Measurements from ENCODE around the gene ZMIZ2.
"Not testable (repeated sequence)": the region's sequence is repeated elsewhere in the genome, so short reads cannot be mapped to it uniquely, and the experiment has no call there.

The ZMIZ2 gene

DNA sequence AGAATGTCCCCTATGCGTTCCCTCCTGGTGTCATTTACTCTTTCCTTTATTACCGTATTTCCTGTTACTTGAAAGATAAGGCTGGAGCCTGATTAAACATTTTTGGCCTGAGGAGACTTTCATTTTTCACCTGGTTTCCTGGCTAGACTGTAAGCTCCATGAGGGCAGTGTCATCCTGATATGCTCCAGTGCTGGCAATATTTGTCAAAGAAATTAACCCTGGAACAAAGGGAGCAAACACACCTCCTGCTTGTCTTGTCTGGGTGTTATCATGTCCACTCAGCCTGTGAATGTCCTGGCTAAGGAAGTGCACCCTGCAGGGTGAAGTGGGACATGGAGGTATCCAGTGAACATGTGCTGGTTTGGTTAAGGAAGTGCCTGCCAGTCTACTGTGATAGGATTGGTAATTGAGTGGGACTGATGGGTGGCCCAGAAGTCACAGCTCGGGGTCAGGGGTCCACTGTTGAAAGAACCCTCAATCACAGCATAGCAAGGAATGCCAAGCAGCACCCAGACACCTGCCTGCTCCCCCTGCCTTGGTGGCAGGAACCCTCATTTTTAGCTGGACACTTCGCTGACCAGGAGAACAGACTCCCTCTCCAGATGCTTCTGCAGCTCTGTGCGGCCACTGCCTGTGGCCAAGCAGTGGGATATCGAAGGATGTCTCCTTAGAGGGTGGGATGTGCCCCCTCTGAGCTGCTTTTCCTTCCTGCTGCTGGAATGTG is 26.9 kb downstream of the ZMIZ2 start:
- DNase-seq = no peak

DNA sequence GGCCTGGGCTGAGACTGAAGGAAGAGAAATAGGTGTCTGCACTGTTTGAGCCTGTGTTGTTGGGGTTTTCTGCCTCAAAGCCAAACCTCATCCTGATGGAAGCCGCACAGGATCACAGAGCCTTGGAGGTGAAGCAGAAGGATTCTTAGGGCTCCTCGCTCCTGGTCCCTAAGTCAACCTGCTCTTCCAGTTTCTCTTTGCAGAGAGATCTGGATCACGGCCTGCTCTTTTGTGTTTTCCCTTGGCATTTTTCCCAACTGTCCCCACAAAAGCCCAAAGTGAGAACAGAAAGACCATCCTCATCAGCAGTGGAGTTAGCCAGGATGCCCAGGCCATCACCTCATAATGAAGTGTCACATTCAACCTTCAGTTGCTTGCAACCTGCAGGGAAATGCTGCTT is 27.6 kb downstream of the ZMIZ2 start:
- no peak for DNase-seq

DNA sequence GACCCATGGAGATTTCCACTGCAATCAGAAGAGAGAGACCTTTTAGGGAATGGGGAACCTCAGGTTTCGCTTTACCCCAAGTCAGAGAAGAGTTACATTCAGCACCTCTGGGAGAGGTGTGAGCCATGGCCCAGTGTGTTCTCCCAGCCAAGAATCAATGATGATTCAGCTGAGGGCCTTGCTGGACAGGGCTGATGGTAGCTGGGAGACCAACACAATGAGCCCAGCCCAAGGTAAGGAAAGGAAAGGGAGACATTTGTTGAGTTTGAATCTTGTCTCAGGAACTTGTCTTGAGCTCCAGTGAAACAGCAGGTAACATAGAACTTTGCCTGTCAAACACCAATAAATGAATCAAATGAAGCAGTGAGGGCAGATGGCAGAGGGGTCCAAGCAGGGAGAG is 33.8 kb downstream of the ZMIZ2 start:
- DNase-seq = no peak

DNA sequence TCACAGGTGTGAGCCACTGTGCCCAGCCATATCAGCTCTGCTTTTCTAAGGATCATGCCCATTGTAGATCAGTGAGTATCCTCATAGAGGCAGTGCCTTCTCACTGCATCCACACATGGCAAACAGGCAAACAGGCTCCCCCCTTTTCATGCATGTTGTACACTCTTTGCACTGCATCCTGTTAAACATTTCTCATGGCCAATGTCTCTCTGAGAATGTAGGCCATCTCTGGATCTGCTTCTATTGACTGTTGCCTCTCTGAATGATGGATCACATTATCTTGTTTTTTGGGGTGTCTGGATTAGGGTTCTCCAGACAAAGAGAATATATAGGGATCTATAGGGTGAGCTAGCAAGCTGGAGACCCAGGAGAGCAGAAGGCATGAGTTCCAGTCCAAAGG is 34.8 kb downstream of the ZMIZ2 start:
- DNase-seq = no peak

DNA sequence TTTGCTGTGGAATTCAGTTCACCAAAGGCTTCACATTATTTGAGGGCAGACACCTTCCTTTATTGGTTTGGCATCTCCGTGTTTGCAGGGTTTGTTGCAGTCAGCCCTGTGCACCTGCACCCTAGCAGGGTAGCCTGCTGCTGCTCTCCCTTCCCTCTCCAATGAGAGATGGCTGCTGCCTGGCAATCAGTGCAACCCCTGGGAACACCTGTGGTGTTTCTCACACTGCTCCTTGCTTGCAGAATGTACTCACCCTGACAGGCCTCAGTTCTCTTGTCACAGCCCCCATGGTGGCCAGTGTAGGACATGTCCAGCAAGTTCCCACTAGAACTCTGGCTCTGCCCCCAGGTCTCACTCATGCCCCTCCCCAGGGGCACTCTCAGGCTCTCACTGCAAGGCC is 35.7 kb downstream of the ZMIZ2 start:
- DNase-seq = no peak

DNA sequence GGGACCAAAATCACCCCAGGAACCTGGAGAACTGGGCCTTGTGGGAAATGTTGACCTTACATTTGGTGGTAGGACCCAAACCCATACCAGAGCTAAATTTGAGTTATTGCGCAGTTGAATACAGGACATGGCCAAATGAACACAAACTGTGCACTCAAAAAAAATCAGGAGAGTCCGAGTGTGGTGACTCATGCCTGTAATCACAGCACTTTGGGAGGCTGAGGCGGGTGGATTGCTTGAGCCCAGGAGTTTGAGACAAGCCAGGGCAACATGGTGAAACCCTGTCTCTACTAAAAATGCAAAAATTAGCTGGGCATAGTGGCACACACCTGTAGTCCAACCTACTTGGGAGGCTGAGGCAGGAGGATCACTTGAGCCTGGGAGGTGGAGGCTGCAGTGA is 36.6 kb downstream of the ZMIZ2 start:
- not testable (repeated sequence) for DNase-seq

DNA sequence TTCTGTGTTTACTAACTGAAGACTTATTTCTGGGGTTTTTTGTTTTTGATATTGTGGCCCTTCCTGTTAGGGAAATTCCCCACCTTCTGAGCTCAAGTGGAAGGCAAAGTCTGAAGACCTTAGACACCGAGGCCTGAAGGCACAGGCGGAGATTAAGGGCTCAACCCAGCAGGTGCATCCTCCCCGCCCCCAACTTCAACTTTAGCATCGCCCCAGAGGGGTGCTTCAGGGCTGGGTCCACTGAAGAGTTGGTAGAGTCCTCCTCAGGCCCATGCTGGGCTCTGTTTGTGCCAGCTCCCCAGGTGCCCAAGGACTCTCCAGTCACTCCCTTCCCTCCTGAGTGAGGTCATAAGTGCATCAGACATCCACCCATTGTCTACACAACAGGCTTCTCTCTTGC is 38.4 kb downstream of the ZMIZ2 start:
- no peak for DNase-seq

DNA sequence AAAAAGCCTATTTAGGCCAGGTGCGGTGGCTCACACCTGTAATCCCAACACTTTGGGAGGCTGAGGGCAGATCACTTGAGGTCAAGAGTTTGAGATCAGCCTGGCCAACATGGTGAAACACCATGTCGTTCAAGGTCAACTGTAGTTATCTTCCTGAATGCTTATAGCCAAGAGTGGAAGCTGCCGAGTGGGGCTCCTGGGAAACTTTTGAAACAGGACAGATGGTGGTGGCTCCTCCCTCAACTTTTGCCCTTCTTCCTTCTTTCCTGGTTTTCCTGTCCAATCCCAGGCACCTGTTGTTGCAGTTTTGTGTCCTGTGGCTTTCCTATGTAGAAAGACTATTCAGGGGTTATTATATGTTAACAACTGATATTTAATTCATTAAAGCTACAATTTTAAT is 39.1 kb downstream of the ZMIZ2 start:
- DNase-seq = no peak

DNA sequence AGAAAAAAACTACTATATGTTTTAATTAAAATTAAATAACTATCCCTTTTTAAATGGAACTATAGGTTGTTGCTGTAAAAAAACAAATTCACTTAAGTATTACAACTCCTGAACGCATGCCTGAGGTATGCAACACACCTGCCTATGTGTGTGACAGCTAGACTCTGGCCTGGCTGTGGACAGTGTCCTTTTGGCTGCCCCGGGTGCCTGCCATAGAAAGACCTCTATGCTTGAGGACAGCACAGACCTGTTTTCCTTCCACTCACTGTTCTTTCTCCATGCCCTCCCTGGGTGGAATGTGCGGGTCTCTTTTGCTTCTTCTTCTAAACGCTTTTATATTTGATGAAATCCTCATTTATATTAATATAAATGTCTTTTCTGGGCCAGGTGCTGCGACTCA is 41.3 kb downstream of the ZMIZ2 start:
- no peak for DNase-seq

DNA sequence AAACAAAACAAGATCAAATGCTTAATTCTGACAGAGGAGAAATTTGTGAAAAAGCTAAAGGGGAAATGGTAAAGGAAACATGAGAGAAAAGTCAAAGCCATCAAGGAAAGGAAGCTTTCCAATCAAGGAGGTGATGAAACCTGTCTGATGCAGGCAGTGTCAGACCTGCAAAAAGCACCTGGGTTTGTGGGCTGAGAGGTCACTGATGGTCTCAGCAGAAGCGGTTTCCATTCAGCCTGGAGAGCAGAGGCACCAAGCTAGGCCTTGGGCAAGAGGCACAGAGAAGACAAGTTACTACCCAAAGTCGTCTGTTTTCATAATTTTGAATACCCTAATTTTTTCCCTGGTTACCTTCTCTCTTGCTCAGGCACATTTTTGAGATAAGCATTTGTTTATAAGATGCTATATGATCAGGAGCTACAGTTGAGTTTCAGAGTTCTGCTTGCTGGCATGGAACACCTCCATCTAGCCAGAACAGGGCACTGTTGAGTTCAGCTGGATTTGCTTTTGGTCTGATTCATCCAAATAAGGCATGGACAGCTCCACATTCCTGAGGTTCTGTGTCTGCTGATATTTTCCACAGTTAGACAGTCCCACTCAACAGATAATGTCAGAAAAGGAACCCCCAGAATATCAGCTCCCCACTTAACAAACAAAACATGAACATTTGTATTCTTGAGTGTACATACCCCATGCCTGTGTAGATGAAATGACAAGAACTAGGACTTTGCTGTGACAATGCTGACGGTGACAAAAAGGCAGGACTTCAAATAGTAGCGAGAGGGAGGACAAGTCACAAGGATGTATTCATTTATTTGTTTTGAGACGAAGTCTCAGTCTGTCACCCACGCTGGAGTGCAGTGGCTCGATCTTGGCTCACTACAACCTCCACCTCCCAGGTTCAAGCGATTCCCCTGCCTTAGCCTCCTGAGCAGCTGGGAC is 42.9 kb downstream of the ZMIZ2 start:
- no peak for DNase-seq

DNA sequence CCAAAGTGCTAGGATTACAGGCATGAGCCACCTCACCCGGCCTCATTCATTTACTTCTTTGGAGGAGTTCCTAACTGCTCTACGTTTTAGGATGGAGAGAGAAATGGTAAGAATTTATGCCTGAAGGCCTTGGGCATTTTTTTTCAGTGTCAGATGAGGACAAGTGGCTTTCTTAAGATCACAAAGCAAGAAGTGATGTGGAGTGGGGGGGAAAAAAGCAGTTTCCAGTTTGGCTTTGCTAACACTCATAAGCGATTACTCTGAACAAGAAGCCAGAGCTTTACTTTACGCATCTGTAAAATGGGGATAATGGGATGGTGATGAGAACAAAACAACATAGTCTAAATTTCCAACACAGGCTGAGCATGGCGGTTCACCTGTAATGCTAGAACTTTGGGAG is 45.3 kb downstream of the ZMIZ2 start:
- DNase-seq = no peak

DNA sequence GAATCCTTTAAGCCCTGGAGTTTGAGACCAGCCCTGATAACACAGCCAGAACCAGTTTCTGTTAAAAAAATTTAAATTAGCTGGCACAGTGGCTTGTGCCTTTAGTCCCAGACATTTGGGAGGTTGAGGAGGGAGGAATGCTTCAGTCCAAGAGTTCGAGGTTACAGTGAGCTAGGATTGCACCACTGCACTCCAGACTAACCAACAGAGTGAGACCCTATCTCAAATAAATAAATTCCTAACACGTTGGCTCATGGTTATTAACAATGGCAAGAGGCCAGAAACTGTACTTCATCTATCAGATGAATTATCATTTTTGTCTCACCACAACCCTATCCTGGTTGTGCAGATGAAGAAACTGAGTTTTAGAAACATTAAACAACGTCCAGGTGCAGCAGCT is 45.7 kb downstream of the ZMIZ2 start:
- no peak for DNase-seq

DNA sequence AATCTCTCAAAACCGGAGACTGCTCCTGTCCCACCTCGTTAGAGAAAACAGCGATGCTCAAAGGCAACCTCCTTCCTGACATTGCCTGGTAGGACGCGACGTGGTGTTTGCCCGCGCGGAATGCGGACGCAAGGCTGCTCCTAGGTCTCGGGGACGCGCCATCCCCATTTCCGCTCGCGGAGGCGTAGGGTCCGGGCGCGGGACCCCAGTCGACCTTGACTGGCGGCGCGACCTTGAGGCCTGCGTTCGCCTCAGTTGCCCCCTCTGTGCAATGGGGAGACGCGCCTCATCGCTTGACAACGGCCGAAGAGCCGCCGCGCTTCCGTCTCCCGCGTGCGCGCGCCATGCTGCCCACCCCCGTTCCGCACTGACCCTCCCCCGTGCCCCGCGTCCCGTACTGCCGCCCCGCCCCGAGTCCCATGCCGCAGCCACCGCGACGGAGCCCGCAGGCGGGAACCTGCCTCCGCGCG is 47.4 kb downstream of the ZMIZ2 start:
- DNase-seq = peak; percentile 70

DNA sequence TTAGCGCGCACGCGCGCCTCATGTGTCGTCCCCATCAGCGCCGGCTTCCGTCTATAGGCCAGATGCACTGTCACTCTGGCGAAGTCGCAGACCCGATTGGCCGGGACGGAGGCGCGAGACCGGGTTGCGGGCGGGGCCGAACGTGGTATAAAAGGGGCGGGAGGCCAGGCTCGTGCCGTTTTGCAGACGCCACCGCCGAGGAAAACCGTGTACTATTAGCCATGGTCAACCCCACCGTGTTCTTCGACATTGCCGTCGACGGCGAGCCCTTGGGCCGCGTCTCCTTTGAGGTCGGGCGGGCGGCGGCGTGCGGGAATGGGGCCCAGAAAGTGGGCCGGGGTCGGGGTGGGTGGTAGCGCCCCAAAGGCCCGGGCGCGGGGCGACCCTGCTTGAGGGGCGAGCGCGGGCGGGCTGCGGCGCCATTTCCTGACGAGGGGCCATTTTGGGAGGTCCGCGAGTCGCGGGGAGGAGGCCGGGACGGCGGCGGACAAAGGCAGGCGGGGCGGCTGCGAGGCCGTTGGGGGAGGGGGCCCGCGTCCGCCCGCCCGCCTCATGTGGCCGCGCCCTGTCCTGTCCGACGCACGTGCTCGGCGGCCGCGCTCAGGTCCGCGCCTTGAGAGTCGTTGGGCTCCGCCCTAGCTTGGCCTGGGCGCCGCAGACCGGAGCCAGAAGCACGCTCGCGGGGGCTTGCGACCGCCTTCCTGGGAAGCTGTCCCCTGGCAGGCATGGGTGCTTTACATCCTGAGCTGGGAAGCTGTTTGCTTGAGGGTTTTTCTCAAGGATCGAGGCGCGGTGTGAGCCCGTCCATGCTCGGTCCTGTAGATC is 48.1 kb downstream of the ZMIZ2 start, which contains the start of gene PPIA:
TSS of gene PPIA (plus strand) at position 178 of the 825 bp plus-strand sequence. CDS start at position 222, 44 bp downstream.
- peak; percentile 96 for DNase-seq

DNA sequence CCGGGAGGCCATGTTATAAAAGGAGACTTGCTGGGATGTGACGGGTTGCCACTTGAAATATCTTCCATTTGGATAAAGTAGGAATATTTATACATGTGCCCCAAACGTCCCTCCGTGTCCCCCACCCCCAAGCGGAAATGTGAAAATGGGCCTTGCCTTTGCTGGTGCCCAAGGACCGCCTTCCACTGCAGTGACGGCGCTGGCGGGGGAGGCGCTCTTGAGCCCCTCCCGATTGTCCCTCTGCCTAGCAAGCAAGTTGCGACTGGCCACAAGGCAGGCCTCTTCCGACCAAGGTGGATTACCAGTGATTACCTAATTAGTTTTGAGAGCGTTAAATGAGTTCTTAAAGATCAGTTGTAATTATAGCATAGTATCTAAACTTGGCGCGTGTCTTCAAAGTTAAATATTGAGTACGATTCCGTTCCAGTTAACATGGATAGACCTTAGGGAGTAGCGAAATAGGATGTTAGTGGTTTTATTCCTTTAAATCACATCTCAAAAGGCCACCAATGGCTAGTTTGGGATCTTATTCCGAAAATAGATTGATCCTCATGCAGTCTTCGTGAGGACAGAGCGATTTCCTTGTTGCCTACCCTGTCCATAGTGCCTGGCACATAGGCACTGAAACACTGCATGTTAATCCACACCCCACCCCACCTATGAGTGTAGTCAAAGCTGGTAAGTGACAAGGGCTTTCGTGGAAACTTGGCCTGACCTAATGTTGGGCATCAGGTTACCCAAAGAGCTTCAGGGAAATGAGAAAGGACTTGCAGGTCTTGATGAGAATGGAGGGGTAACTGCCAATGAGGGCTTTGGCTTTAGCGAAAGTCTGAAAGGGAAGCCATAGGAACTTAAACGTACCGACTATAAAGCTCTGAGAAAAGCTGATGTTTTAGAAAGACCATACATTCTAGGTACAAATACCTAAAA is 48.9 kb downstream of the ZMIZ2 start:
- peak; percentile 79 for DNase-seq

DNA sequence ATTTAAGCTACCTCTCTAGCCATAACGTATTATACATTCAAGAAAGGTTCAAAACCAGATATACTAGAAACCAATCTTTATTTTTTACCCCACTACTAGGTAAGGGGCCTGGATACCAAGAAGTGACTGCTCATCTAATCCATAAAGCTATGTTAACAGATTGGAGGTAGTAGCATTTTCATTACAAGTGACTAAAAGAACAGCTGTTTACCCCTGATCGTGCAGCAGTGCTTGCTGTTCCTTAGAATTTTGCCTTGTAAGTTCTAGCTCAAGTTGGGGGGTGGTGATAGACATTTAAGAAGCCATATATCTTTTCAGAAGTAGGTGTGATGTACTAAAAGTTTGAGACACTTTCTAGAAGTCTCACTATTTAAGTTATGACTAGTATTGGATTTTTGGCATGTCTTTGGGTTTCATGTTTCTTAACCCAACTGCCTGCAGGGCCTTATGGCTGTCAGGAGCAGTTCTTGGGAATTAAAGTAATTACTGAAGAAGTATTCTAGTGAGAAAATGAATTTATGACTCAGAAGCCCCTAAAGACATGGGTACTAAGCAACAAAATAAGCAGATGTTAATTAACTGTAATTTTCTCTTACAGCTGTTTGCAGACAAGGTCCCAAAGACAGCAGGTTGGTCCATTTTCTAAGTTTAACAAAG is 50.1 kb downstream of the ZMIZ2 start:
- DNase-seq = no peak

DNA sequence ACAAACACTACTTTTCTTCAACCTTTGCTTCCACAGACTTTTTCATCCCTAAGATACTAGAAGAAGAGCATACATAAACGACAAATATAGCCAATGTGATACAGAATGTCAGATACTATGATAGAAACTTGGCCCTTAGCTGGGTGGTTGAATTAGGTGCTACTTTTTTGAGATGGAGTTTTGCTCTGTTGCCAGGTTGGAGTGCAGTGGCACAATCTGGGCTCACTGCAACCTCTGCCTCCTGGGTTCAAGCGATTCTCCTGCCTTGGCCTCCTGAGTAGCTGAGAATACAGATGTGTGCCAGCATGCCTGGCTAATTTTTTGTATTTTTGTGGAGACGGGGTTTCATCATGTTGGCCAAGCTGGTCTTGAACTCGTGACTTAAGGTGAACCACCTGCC is 51.3 kb downstream of the ZMIZ2 start:
- no peak for DNase-seq

DNA sequence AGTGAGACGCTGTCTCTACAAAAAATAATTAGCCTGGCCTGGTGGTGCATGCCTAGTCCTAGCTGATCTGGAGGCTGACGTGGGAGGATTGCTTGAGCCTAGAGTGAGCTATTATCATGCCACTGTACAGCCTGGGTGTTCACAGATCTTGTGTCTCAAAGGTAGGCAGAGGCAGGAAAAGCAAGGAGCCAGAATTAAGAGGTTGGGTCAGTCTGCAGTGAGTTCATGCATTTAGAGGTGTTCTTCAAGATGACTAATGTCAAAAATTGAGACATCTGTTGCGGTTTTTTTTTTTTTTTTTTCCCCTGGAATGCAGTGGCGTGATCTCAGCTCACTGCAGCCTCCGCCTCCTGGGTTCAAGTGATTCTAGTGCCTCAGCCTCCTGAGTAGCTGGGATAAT is 53.2 kb downstream of the ZMIZ2 start:
- no peak for DNase-seq

DNA sequence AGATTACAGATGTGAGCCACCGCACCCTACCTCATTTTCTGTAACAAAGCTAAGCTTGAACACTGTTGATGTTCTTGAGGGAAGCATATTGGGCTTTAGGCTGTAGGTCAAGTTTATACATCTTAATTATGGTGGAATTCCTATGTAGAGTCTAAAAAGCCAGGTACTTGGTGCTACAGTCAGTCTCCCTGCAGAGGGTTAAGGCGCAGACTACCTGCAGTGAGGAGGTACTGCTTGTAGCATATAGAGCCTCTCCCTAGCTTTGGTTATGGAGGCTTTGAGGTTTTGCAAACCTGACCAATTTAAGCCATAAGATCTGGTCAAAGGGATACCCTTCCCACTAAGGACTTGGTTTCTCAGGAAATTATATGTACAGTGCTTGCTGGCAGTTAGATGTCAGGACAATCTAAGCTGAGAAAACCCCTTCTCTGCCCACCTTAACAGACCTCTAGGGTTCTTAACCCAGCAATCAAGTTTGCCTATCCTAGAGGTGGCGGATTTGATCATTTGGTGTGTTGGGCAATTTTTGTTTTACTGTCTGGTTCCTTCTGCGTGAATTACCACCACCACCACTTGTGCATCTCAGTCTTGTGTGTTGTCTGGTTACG is 53.9 kb downstream of the ZMIZ2 start:
- no peak for DNase-seq

DNA sequence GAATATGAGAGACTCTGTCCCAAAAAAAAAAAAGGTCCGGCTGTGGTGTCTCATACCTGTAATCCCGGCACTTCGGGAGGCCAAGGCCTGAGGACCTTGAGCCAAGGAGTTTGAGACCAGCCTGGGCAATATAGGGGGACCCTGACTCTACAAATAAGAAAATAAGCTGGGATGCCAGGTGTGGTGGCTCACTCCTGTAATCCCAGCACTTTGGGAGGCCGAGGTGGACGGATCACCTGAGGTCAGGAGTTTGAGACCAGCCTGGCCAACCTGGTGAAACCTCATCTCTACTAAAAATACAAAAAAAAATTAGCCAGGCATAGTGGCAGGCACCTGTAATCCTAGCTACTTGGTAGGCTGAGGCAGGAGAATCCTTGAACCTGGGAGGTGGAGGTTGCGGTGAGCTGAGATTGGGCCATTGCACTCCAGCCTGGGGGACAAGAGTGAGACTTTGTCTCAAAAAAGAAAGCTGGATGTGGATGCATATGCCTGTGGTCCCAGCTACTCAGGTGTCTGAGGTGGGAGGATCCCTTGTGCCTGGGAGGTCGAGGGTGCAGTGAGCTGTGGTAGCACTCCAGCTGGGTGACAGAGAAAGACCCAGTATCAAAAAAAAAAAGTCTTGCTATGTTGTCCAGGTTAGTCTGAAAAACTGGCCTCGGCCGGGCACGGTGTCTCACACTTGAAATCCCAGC is 55.3 kb downstream of the ZMIZ2 start:
- not testable (repeated sequence) for DNase-seq
